Inflammatory macrophage treated with lipopolysaccharide for 4 hours (primary cell): ENCODE results near the gene PYGO2.

ENCODE experiments used
- DNase-seq: peaks from one replicate; pipeline ENCODE4 v3.0.0-alpha.2; 2020

Gene PYGO2

DNA sequence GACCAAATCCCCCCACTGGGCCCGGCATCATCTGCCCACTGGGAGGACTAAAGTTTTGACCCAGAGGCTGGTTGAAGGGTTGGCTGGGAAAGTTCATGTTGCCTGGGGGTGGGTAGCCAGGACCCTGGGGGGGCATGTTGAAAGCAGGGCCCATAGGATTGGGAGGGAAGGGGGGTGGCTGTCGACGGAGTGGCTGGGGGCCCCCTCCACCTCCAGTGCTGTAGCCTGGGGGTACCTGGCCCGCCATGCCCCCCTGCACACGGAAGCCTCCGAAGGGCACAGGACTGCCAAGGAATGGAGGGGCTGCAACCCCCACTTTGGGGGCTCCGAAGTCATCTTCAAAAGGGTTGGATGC lies 2.2 kb downstream of the PYGO2 start:
- no peak for DNase-seq

- DNase-seq, result no peak
Measured at GRCh38 chr1:154958681-154959425, 2.7 kb downstream of the PYGO2 start.

- DNase-seq, result peak; percentile 57
Measured at GRCh38 chr1:154958036-154958435, 3.5 kb downstream of the PYGO2 start.

GRCh38 chr1:154957091-154957657 lies 4.4 kb downstream of the PYGO2 start:
- no peak for DNase-seq

DNA sequence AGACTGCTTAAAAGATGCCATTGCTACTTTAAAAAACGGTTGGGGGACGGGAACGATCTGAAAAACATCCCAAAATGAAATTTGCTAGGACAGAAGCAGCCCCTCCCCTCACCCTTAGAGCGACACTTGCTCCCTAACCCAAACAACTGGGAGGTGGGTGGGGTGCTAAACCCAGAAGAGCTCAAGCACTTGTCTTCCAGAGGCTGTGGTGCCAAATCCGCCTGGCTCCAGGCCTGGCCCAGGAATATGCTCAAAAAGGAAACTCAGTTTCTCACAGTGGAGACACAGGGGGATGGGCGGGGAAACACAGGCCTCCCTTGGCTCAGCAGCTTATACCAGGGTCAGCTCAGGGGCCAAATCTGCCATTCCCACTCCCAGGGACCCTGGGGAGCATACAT lies 5.0 kb downstream of the PYGO2 start:
- DNase-seq, result no peak

DNA sequence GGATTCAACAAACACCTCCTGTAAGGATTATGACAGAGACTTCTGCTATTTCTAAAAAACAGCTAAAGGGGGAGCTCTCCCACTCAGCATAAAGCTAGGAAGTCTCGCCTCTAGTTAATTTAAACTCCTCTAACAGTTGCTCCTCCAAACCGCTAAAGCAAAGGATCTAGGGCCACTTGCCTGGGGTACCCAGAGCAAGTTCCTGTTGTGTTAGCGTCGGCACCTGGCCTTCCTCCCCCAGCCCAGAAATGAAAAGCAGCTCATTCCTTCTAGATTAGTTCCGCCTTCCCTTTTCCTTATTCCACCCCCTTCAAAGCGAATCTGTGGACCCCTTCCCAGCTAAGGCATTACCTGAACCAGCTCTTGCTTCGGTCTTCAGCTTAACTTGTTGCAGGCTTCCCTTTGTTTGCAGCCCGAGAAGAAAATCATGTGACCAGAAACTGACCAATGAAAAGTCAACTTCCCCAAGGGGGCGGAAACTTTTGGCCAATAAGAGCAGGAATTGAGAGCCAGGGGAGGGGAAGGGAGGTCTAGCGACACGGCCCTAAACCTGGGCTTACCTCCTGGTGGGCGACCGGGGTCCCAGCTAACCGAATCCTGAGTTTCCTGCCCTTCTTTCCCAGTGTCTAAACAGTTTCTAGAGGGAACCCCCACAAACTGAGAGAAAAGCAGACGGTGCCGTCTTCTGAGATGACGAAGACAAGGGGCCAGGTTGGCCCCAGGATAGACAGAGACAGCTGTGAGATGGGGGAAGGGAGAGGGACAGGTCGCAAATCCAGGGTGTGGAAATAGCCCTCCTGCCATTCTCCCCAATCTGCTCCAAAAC lies 5.7 kb downstream of the PYGO2 start, which contains the start of gene PBXIP1:
Gene PBXIP1 (minus strand): TSS at position 382 of the 826 bp plus-strand sequence. CDS start 2,378 bp downstream, outside the sequence.
- peak; percentile 85 for DNase-seq

DNA sequence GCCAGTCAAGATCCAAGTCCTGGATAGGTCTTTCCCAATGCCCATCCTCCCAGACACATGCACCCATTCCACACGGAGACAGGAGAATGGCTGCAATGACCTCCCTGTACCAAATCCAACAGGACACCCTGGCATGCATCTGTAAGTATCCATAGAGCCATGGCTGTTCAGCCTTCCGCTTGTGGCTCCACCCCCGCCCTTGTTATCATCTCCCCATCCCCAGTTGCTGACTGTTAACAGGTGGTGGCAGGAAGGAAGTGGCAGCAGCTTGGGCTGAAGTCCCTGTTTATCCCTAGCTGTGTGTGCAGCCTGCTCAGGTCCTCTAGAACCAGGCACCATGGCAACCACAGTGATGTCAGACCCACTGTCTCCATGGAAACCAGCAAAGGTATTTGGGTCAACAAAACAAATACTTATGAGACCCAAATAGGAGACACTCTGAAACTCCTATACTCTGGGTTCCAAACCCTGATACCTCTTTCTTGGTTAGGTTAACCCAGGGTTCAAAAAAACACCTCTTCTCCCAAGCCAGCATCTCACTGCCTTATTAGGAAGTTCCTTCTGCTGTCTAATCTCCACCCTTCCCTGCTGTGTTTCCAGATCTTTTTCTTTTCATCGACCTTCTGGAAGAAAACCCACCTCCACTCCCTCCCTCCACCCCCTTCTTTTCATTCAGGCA lies 6.4 kb downstream of the PYGO2 start:
- DNase-seq, result no peak

GRCh38 chr1:154954541-154954940 lies 7.0 kb downstream of the PYGO2 start:
- no peak for DNase-seq

DNA sequence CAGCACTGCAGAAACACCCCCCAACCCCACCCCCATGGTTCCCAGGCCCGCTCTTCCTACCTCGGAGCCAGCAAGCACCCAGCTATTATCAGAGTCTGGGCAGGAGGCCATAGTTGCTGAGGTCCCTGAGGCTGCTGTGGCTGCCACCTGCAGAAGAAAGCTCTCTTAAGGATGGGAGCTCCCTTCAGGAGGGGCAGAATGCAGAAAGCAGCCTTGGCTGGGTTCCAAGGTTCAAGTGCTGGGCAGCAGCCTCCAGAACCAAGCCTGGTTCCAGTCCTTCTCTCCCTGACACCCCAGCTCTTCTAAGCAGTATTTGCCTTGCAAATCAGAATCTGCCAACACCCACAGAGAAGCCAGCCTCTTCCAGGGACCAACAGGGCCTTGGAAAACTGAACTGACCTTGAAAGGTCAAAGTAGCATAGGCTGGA lies 8.0 kb downstream of the PYGO2 start:
- DNase-seq, result no peak

- DNase-seq, result no peak
Measured at GRCh38 chr1:154952664-154953063, 8.9 kb downstream of the PYGO2 start.

GRCh38 chr1:154951901-154952657 lies 9.5 kb downstream of the PYGO2 start:
- no peak for DNase-seq

- no peak for DNase-seq
Measured at GRCh38 chr1:154948079-154948478, 13.5 kb downstream of the PYGO2 start.

DNA sequence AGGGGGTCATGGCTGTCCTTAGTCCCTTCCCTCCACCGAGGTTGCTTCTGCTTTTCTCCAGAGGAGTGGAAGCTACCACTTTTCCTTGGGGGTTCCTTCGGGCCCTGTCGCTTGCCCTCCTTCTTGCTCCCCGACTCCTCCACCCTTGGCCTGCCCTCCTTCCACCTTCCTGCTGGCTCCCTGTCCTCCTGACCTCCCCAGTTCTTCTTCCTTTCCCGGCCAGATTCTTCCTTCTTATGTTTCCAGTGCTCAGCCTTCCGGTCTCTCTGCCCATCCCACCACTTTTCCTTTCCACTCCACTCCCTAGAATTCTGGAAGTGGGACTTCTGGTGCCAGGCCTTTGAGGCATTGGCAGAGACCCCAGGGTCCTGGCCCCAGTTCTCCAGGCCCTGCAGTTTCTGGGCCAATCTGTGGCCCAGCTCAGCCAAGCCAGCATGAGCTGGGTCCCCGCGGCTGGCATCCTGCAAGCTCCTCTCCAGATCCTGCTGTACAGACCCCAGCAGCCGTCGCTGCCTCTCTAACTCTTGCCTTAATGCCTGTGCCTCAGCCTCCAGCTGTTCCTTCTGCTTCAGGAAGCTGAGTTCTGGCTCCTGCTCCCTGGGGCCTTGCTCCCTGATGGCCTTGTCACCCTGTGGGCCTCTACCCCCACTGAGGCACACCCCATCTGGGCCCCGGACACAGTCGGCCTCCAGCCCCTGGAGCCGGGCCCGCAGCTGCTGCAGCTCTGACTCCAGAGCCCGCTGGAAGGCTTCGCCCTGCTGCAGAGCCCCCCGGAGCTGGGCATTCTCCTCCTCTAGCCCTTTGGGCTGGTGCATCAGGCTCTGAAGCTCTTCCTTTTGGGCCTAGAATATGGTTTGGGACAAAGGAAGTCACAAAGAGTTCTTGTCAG lies 15.4 kb downstream of the PYGO2 start:
- no peak for DNase-seq

DNA sequence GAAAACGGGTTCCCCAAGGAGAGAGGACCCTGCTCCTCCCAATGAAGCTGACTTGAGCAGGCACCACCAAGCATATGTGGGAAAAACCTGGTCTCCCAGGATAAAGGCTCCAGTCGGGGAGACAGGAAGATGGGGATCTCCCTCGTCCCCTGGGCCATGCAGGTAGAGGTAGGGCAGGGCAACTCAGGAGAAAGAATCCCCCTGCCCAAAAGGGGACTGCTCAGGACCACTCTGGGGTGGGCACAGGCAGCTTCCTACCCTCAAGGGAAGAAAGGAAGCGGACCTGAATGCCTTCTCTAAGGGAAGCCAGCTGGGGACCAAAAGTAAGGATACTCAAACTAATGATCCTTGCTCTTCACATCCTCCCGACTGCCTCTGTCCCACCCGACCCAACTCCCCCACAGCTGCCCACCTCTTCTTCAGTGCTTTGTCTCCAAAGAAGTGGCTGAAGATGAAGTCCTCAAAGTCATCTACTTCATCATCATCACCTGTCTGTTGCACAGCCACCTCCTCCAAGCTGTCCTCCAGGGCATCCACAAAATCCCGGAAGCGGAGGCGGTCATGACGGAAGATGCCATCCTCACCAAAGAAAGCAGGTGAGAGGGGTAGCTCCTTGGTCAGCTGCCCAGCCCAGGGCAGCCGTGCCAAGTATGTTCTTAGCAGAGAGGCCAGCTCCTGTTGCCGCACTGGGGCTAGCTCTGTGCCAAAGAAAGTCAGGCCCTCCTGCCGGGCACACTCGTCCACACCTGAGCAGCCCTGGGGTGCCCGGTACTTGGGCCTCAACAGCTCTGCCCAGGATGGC lies 16.2 kb downstream of the PYGO2 start:
- DNase-seq, result no peak

DNA sequence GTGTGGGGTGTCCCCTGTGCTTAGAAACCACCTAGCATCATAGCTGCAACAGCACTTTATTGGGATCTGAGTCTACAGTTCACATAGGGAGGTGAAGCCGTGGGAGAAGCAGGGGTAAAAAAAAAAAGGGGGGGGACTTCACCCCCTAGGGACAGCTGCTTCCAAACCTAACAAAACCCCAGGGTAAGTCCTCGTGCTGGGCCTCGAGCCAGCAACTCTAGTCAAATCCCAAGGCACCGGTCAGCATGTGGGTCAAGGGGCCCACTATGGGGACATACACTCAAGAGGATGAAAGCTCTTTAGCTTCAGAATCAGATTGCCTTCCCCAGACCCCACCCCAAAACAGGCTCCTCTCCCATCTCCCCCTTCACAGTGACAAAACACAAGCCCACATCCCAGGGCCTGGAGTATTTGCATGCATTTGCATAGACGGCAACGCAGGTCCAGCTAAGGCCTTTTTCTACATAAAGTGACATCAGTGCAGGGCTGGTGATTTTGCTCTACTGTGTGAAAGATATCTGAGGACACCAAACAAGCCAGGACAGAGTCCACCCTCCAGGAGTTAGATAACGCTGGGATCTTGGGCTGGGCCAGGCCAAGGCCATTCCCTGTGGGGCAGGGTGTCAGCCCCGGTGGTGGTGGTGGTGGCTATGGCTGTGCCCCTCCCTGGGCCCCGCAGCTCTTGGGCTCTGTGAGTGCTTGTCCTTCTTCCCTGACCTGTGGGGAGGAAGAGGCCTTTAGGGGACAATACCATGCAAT lies 17.0 kb downstream of the PYGO2 start:
- no peak for DNase-seq

DNA sequence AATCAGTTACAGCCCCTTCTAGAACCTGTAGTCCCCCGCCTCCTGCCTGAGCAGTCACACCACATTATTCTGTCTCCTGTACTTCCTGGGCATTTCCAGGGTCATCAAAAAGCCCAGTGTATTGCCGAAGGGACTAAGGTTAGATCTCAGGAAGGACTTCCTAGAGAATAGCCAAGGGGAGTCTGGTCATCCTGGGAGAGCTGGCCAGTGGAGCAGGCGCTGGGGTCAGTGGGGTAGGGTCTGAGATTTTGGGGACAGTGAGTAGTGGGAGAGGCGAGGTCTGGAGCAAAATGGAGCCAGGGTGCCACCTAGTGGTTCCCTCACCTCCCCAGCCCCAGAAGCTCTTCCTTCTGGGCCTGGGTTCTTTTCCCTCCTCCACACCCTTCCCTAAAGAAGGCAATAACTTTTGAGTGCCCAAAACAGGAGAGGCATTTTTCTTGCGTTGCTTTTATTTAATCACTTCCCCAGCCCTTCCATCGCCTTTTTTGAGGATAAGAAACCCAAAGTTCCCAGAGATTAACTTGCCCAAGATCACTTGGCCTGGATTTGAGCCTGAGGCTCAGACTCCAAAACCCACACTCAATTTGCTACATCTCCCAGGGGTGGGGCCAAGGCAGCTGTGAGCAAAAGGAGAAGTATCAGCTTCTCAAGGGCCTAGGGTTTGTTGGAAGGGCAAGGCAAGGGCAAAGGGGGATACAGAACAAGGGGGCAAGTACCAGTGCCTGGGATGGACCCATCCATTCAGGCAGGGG lies 17.8 kb downstream of the PYGO2 start:
- DNase-seq, result peak; percentile 48

DNA sequence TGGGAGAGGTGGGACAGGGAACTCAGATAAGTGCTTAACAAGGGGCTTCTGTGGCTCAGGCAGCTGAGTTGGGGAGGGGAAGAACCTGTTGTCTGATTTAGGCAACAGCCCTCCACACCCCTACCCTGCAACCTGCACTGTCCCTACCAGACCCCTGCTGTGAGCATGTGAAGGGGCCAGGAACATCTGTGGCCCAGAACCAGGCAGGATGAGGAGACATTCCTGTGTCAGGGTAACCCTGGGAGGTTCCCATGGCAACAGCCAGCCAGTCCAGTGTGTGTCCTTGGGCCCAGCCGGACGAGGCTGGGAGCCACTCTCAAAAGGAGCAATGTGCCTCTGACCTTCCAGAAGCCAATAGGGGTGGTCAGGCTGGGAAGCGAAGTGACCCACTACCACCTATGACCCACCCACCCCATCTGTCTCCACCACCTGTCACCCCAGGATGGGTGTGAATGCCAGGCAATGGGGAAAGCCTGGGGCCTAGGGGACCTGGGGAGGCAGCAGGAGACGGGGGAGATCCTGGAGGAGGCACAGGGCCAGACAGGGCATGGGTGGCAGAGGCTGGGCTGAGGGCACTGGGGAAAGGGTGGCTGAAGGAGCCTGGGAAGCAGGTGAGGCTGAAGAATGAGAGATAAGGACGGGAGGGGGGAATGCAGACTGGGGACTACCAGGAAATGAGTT lies 20.1 kb downstream of the PYGO2 start:
- no peak for DNase-seq

DNA sequence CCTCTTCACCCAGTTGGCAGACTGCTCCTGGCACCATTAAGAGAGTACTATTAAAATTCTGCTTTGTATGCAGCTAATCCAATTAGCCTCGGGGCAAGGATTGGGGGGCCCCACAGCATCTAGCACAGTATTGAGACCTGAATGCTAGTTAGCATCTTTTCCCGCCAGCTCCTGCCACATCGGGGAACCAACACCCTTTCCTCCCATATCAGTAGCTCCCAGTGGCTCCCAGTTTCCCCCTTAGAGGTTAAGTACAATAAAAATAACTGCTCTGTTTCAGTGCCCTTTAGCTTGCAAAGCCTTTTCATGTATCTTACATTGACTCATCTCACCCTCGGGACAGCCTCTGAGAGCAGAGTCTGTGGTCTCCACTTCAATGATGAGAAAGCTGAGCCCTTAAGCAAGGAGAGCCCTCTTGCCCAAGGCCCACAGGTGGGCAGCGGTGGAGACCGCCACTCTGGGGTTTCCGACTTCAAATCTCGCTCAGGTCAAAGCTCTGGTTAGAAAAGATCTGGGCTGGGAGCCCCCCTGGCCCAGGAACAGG lies 20.9 kb downstream of the PYGO2 start:
- DNase-seq, result no peak
